ENCODE measurements around the gene ACSM4.

DNA sequence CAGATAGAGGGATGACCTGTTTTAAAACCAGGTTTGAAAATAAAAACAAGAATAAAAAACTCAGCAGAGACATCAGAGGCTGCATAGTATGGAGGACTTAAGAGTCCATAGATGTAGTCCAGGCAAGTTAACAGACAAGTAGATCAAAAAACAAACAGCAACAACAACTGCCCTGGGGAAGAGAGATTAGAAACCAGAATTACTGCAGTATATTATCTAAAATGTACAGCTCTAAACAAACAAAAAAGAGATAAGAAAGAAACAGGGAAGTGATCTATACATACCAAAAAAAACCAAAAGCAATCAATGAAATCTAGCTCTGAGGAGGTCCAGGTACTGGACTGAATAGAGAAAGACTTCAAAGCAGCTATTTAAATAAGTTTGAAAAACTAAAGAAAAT, 48.8 kb downstream of the ACSM4 start:
- TF ChIP-seq, protein P1, sequence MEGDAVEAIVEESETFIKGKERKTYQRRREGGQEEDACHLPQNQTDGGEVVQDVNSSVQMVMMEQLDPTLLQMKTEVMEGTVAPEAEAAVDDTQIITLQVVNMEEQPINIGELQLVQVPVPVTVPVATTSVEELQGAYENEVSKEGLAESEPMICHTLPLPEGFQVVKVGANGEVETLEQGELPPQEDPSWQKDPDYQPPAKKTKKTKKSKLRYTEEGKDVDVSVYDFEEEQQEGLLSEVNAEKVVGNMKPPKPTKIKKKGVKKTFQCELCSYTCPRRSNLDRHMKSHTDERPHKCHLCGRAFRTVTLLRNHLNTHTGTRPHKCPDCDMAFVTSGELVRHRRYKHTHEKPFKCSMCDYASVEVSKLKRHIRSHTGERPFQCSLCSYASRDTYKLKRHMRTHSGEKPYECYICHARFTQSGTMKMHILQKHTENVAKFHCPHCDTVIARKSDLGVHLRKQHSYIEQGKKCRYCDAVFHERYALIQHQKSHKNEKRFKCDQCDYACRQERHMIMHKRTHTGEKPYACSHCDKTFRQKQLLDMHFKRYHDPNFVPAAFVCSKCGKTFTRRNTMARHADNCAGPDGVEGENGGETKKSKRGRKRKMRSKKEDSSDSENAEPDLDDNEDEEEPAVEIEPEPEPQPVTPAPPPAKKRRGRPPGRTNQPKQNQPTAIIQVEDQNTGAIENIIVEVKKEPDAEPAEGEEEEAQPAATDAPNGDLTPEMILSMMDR (IDR thresholded peaks at IDR 0.05): no peak
- TF ChIP-seq POLR2A (IDR thresholded peaks at IDR 0.05): no peak
